Peyer's patch (tissue), 4 donors: ENCODE measurements around the gene KLHL10.
"Not testable (repeated sequence)": the region's sequence is repeated elsewhere in the genome, so short reads cannot be mapped to it uniquely, and the experiment has no call there.

Source experiments
- POLR2A ChIP-seq, 2 donors: fragments of 450-650 bp; IDR thresholded peaks; one replicate each; pipeline ENCODE4 v1.5.1; 2017; ENCODE audit warnings: antibody characterized with exemption in 2 of 2, mild to moderate bottlenecking in 2 of 2, moderate library complexity in 2 of 2
- TF ChIP-seq, protein P1 (sequence below), 6 experiments: fragments of 450-650 bp in 4 of 6; fragments of 200-600 bp in 2 of 6; sonication (generic) in 1 of 6; IDR thresholded peaks; one replicate each; pipeline ENCODE4 v1.5.1; 2017 to 2019; ENCODE audit warnings: antibody characterized with exemption in 6 of 6, mild to moderate bottlenecking in 3 of 6, moderate library complexity in 1 of 6

- not testable (repeated sequence) for TF ChIP-seq POLR2A (IDR thresholded peaks at IDR 0.05)
- TF ChIP-seq, protein P1, sequence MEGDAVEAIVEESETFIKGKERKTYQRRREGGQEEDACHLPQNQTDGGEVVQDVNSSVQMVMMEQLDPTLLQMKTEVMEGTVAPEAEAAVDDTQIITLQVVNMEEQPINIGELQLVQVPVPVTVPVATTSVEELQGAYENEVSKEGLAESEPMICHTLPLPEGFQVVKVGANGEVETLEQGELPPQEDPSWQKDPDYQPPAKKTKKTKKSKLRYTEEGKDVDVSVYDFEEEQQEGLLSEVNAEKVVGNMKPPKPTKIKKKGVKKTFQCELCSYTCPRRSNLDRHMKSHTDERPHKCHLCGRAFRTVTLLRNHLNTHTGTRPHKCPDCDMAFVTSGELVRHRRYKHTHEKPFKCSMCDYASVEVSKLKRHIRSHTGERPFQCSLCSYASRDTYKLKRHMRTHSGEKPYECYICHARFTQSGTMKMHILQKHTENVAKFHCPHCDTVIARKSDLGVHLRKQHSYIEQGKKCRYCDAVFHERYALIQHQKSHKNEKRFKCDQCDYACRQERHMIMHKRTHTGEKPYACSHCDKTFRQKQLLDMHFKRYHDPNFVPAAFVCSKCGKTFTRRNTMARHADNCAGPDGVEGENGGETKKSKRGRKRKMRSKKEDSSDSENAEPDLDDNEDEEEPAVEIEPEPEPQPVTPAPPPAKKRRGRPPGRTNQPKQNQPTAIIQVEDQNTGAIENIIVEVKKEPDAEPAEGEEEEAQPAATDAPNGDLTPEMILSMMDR (IDR thresholded peaks at IDR 0.05), result not testable (repeated sequence)
Observed at GRCh38 chr17:41851382-41851781, 13.8 kb downstream of the KLHL10 start.
